Measurements from ENCODE around the gene VASH2.
"Not testable (repeated sequence)": the region's sequence is repeated elsewhere in the genome, so short reads cannot be mapped to it uniquely, and the experiment has no call there.

VASH2 gene

GRCh38 chr1:212950243-212951125, at the start of gene VASH2:
TSS of gene VASH2 (plus strand) at chr1:212950541. CDS start at chr1:212951543, 1,002 bp downstream.
- DNase-seq (ENCODE audit: low read depth) = peak; percentile 37

- DNase-seq (ENCODE audit: low read depth) = no peak
Measured at GRCh38 chr1:212901290-212901689, 49.1 kb upstream of the VASH2 start.

DNA sequence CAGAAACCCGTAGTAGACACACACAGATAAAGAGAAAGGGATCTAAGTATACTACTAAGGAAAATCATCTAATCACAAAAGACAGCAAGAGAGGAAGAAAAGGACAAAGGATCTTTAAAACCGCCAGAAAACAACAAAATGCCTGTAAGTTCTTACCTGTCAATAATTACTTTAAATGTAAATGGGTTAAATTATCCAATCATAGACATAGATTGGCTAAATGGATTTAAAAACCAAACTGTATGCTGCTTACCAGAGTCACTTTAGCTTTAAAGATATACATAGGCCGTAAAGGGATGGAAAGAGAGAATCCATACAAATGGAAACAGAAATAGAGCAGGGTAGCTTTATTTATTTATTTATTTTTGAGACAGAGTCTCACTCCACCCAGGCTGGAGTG, 48.3 kb upstream of the VASH2 start:
- no peak for DNase-seq (ENCODE audit: low read depth)

DNA sequence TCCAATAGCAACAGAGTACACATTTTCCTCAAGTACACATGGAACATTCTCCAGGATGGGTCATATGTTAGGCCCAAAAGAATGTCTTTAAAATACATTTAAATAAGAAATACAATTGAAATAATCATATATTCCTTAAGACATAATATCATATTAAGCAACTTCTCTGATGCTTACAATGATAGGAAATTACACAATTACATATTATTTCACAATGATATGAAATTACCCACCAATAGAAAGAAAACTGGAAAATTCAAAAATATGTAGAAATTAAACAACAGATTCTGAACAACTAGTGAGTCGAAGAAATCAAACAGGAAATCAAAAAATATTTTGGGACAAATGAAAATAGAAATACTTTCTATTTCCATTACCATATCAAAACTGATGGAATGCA, 46.7 kb upstream of the VASH2 start:
- no peak for DNase-seq (ENCODE audit: low read depth)

- not testable (repeated sequence) for DNase-seq (ENCODE audit: low read depth)
Measured at GRCh38 chr1:212908071-212908470, 42.3 kb upstream of the VASH2 start.

DNA sequence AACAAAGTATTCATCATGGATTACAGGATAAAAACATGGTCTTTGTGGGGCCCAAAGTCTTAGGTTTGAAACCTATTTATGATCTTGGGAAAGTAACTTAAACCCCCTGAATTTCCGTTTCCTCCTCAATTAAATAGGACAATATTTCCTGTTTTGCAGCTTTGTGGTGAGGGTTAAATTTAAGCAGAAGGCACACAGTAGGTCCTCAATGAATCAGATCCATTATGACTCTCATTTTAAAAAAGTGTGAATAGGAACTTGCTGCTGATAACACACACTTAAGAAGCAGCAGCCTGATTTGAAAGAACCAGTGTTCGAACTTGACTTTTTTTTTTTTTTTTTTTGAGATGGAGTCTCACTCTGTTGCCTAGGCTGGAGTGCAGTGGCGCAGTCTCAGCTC, 41.4 kb upstream of the VASH2 start:
- no peak for DNase-seq (ENCODE audit: low read depth)

DNA sequence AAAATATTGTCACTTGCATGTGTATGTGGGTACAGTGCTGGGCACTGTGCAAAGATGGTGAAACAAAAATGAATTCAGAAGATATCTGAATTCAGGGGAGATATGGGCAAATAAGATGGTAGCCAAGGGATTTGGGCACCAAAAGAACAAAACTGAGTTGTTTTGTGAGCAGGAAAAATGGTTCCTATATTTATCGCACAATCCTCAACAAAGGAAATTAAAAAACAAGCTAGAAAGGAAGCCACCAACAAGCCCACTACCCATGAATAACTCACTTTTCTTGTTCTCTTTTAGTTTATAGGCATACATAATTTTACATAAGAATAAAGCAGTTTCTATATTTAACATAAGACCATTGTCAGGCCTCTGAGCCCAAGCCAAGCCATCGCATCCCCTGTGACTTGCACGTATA, 40.7 kb upstream of the VASH2 start:
- no peak for DNase-seq (ENCODE audit: low read depth)

DNA sequence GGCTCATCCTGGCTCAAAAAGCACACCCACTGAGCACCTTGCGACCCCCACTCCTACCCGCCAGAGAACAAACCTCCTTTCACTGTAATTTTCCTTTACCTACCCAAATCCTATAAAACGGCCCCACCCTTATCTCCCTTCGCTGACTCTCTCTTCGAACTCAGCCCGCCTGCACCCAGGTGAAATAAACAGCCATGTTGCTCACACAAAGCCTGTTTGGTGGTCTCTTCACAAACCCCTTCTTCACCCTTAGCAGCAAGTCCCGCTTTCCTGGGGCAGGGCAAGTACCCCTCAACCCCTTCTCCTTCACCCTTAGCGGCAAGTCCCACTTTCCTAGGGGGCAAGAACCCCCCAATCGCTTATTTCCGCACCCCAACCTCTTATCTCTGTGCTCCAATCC, 40.1 kb upstream of the VASH2 start:
- DNase-seq (ENCODE audit: low read depth) = not testable (repeated sequence)

DNA sequence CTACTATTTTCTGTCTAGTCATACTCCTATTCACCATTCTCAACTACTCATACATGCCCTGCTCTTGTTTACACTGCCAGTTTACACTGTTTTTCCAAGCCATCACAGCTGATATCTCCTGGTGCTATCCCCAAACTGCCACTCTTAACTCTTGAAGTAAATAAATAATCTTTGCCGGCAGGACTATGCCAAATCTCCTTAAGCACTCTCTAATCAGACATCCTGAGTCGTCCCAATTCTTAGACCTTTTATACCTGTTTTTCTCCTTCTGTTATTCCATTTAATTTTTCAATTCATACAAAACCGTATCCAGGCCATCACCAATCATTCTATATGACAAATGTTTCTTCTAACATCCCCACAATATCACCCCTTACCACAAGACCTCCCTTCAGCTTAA, 36.7 kb upstream of the VASH2 start:
- not testable (repeated sequence) for DNase-seq (ENCODE audit: low read depth)

GRCh38 chr1:212914110-212914509, 36.2 kb upstream of the VASH2 start:
- DNase-seq (ENCODE audit: low read depth) = not testable (repeated sequence)

DNA sequence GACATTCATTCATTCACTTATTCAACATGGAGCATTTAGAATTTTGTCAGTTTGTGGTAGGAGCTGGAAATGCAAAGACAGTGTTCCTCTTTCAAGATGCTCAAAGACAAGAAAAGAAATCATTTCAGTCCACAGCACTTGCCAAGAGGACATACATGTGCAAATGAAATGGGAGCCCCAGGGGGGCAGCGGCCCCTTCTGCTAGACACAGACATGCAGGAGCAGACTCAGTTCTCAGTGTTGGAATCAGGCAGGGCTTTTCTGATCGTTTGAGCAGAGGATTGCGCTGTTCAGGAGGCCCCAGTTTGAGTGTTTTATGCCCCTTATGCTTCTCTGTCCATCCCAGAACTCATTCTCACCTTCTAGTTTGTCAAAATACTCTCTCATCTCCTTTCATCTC, 35.6 kb upstream of the VASH2 start:
- no peak for DNase-seq (ENCODE audit: low read depth)

- no peak for DNase-seq (ENCODE audit: low read depth)
Measured at GRCh38 chr1:212915245-212916091, 34.9 kb upstream of the VASH2 start.

- DNase-seq (ENCODE audit: low read depth) = no peak
Measured at GRCh38 chr1:212916481-212917133, 33.7 kb upstream of the VASH2 start.

DNA sequence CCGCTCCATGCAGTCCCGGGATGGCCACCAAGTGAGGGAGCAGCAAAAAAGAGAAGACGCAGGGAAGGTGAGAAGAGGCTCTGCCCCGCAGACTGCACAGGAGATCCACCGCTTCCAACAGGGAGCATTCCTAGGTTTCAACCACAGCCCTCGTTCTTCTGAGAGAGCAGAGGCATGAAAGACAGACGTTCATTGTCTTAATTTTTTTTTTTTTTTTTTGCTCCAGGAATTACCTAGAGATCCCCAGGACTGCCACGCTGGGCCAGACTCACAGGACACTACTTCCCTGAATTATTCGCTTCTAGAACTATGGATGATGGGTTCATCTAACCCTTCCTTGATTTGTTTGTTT, 33.2 kb upstream of the VASH2 start:
- DNase-seq (ENCODE audit: low read depth) = no peak

GRCh38 chr1:212917858-212918257, 32.5 kb upstream of the VASH2 start:
- no peak for DNase-seq (ENCODE audit: low read depth)

DNA sequence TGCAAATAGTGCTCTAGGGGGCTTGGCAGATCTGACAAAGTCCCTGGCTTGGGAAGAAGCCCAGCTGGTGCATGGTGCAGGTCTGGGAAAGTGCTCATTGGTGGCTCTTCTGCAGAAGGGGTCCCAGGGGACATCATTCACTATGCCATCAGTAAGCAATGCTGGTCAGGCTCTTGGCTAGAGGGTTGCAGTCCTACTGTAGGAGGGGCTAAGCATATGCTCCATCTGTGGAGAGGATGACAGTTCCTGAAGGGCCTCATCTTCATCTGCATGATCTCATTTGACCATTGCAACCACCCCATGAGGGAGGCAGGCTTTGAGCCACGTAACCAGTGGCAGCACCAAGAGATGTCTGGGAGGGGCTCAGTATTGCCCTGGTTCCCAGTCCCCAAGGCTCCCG, 31.5 kb upstream of the VASH2 start:
- no peak for DNase-seq (ENCODE audit: low read depth)

GRCh38 chr1:212920246-212920645, 30.1 kb upstream of the VASH2 start:
- no peak for DNase-seq (ENCODE audit: low read depth)

- no peak for DNase-seq (ENCODE audit: low read depth)
Measured at GRCh38 chr1:212920896-212921295, 29.4 kb upstream of the VASH2 start.

GRCh38 chr1:212922016-212922415, 28.3 kb upstream of the VASH2 start:
- no peak for DNase-seq (ENCODE audit: low read depth)

DNA sequence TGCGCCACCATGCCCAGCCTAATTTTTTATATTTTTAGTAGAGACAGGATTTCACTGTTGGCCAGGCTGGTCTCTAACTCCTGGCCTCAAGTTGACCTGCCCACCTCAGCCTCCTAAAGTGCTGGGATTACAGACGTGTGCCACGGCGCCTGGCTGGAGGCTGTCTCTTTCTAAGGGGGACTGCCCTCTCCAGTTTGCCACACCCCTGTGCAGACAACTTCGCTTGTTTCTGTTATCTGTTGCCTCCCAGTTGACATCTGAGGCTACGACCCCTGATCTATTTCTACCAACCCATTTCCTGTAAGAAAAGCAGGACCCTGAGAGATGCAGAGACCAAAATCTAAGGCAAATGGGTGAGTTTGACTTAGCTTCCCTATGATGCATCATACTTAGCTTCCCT, 24.0 kb upstream of the VASH2 start:
- no peak for DNase-seq (ENCODE audit: low read depth)

GRCh38 chr1:212928323-212929291, 21.7 kb upstream of the VASH2 start:
- DNase-seq (ENCODE audit: low read depth) = no peak
